ENCODE results near the gene KBTBD3. TPM values are rescaled to one million over a fixed set of nuclear protein-coding genes. Genes with fewer than 3 reads are reported as not detected.
"Not testable (repeated sequence)": the region's sequence is repeated elsewhere in the genome, so short reads cannot be mapped to it uniquely, and the experiment has no call there.

The KBTBD3 gene
- polyA plus RNA-seq, 3 donors from 2014 or later = 8.5 to 15.5 (median 11.7) TPM

DNA sequence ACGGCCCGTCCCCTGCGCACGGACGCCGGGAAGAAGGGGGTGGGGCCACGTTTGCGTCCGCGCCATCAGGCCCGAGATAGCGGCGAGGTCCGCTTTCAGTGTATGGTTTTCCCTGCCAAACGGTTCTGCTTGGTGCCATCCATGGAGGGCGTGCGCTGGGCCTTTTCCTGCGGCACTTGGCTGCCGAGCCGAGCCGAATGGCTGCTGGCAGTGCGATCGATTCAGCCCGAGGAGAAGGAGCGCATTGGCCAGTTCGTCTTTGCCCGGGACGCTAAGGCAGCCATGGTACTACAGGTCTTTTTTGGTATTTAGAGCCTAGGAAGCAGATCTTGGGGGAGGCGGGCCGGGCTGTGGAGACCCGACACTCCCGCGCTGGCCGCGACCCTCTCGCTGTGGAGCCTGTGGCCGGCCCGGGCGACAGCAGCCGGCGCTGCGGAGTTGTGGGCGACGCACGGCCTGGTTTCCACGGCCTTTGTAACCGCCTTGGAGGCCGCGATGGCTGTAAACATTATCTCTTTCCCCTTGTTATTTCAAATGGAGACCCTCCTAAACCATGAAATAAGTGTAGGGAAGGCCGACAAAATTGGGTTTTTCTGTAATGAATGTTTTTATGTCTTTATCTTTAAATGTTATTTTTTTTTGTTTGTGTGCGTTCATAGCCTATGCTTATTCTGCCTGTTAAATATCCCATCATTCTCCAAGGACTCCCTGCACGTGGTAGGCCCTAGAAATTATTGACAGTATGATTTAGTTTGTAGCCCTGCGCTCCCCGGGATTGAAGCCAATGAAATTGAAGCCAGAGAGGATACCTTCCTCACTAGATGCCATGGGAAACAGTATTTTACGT lies 685 bp upstream of the KBTBD3 start, which contains the start of gene AASDHPPT:
Gene AASDHPPT (plus strand): TSS at position 54 of the 847 bp plus-strand sequence. CDS start 49 bp downstream, at position 103.
- DNase-seq = no peak
- H3K4me3 Mint-ChIP-seq = peak within 1 kb of the TSS; percentile 98 to 99 (median 99)
- H3K4me1 Mint-ChIP-seq = peaks cover 49 to 75% of the 10 kb centered on the region in 2 donors
- H3K27me3 Mint-ChIP-seq (ENCODE audit: low read depth in 3 of 3) = peaks cover 9 to 11% (median 10%) of the 10 kb centered on the region in 3 donors
- H3K9me3 Mint-ChIP-seq = no peaks in the 10 kb centered on the region
- H3K27ac Mint-ChIP-seq = peak within 1 kb of the TSS; percentile 92 to 99 (median 99)
- peaks cover 0 to 27% (median 7%) of the 10 kb centered on the region in 3 donors for H3K36me3 Mint-ChIP-seq

DNA sequence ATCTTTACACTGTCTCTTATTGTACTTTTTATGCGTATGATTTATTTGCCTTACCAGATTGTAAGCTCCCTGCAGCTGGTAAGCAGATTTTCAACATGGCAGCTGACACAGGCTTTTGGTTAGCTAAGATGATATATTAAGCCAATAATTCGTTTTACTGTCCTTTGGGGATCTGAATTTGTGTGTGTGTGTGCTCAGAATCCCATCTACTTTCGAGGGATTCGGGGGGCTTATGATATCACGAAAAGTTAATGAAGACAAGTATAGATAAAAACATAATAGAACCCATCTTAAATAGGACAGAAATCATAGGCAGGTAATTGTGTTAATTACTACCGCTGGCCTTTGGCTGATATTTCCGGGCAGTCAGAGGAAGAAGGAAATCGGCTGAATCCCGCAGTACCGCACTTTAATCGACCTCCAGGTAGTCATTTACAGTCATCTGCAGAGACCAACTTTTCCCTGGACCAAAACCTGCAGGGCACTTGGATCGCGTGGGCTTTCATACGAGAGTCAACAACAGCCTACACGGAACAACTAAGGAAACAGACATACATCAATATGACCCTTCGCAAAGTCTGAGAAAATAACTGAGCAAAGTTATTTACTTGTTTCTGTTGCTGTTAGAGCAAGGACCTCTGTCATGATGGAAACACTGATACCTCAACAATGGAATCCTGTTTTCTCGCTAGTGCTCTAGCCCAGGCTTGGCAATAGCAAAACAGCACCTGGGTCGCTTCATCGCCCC lies 802 bp downstream of the KBTBD3 start:
- no peak for DNase-seq
- Mint-ChIP-seq H3K27me3 (ENCODE audit: low read depth in 3 of 3) (peaks cover 9 to 11% (median 10%) of the 10 kb centered on the region in 3 donors), H3K4me3 (peak overlapping the region; percentile 98 to 99 (median 99)), H3K4me1 (peaks cover 41 to 61% of the 10 kb centered on the region in 2 donors), H3K36me3 (peaks cover 0 to 21% (median 7%) of the 10 kb centered on the region in 3 donors), H3K27ac (peak overlapping the region; percentile 92 to 99 (median 99)), H3K9me3 (no peaks in the 10 kb centered on the region)

DNA sequence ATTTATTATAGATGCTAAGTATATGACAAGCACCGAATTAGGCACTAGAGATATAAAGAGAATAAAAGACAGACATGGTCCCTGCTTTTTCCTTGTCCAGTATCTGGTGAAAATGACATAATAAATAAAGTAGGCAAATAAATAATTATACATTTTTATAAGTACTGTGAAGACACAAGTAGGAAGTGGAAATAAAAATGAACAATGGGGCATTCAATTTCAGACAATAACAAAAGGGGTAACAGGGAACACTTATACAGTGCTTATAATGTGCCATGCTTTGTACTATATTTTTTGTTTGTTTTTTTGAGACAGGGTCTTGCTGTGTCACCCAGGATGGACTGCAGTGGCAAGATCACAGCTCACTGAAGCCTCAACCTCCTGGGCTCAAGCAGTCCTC lies 4.3 kb downstream of the KBTBD3 start:
- Mint-ChIP-seq H3K9me3 (no peaks in the 10 kb centered on the region), H3K36me3 (peaks cover 4 to 13% (median 6%) of the 10 kb centered on the region in 3 donors), H3K4me3 (no peak overlapping the region), H3K27me3 (ENCODE audit: low read depth in 3 of 3) (peaks cover 7 to 9% (median 9%) of the 10 kb centered on the region in 3 donors), H3K27ac (no peak overlapping the region), H3K4me1 (peaks cover 17 to 26% of the 10 kb centered on the region in 2 donors)
- DNase-seq = no peak

DNA sequence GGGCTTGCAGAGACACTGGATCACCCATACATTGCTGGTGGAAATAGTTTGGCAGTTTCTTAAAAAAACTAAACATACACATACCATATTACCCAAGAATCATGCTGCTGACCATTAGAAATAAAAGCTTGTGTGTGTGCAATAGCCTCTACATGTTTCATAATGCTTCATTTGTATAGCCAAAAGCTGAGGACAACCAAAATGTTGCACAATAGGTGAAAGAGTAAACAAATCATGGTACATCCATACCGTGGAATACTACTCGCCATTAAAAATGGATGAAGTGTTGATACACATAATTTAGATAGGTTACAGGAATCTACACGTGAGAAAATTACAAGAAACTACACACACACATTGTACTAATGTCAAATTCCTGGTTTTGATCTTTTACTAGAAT lies 6.5 kb downstream of the KBTBD3 start:
- peaks cover 4 to 20% (median 14%) of the 10 kb centered on the region in 3 donors for H3K36me3 Mint-ChIP-seq
- H3K9me3 Mint-ChIP-seq = no peaks in the 10 kb centered on the region
- no peak overlapping the region for H3K27ac Mint-ChIP-seq
- no peak overlapping the region for H3K4me3 Mint-ChIP-seq
- no peak for DNase-seq
- peaks cover 3 to 14% of the 10 kb centered on the region in 2 donors for H3K4me1 Mint-ChIP-seq
- H3K27me3 Mint-ChIP-seq (ENCODE audit: low read depth in 3 of 3) = no peaks in the 10 kb centered on the region

DNA sequence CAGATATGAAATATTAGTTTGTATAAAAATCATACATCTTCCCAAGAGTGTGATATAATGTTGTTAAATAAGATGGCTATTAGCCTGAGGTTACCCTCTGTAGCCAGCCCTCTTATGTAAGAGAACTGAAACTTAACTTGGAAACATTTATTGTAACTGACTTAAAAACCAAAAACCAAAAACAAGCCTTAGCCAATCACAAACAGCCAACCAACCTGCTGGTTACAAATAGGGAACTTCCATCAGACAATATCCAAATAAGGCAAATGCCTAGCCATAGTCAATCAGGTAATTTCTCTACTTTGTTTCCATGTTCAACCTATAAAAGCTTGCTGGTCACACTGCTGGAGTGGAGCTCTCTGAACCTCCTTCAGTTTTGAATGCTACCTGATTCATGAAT lies 14.1 kb downstream of the KBTBD3 start:
- Mint-ChIP-seq H3K27me3 (ENCODE audit: low read depth in 3 of 3) (peaks cover 0 to 1% (median 0%) of the 10 kb centered on the region in 3 donors), H3K36me3 (peaks cover 3 to 18% (median 14%) of the 10 kb centered on the region in 3 donors), H3K27ac (no peak overlapping the region), H3K4me1 (peaks cover 16 to 23% of the 10 kb centered on the region in 2 donors), H3K9me3 (no peaks in the 10 kb centered on the region), H3K4me3 (no peak overlapping the region)
- DNase-seq = no peak

DNA sequence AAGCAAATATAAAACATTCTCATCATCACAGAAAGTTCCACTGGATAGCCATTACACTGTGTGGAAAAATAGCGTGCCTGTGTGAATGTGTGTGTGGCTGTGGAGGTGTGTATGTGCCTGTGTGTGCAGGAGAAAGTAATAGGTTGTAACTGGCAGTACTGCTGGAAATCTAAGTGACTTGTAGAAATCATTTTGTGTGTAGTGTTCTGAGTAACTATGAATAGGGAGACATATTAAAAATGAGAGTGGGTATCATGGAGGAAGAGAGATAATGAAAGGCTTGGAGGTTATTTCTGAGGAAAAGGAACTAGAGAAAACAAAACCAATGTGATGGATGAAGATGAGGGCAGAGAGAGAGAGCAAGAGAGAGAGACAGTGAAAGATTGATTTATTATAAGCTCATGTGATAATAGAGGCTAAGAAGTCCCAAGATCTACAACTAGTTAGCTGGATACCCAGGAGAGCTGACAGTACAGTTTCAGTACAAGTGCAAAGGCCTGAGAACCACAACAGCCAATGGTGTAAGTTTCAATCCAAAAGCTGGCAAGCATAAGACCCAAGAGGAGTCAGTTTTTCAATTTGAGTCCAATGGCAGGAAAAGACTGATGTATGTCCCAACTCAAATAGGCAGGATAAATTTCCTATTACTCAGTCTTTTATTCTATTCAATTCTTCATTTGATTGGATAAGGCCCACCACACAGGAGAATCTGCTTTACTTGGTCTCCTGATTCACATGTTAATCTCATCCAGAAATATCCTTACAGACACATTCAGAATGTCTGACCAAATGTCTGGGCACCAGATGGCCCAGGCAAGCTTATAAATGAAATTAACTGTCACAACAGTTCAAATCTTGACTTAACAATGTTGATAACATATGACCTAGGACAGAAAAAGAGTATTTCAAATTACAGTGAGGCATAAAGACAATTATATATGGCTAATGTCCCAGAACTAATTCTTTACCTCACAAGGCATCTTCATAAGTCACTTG lies 14.9 kb downstream of the KBTBD3 start:
- peaks cover 16 to 23% of the 10 kb centered on the region in 2 donors for H3K4me1 Mint-ChIP-seq
- DNase-seq = no peak
- H3K4me3 Mint-ChIP-seq = no peak overlapping the region
- H3K27me3 Mint-ChIP-seq (ENCODE audit: low read depth in 3 of 3) = peaks cover 0 to 1% (median 0%) of the 10 kb centered on the region in 3 donors
- peaks cover 7 to 23% (median 13%) of the 10 kb centered on the region in 3 donors for H3K36me3 Mint-ChIP-seq
- H3K9me3 Mint-ChIP-seq = no peaks in the 10 kb centered on the region
- H3K27ac Mint-ChIP-seq = peak overlapping the region in 1 of 6 donors; percentile 2

DNA sequence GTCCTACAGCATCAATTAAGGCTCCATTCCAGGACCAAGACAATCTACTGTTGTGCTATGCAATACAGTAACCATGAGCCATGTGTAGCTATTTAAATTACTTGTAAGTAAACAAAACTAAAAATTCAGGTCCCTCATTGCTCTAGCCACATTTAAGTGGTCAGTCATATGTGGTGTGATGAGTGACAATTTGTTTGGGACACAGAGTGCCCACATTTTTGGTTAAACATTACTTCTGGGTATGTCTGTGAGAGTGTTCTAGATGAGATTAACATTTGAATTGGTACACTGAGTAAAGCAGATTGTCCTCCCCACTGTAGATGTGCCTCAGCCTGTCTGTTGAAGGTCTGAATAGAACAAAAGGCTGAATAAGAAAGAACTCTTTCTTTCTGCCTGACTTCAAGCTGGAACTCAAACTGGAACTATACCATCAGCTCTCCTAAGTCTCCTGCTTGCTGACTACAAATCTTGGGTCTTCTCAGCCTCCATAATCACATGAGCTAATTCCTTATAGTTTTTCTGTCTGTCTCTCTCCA lies 15.8 kb downstream of the KBTBD3 start:
- DNase-seq = no peak
- no peaks in the 10 kb centered on the region for H3K9me3 Mint-ChIP-seq
- H3K27ac Mint-ChIP-seq = peak overlapping the region in 3 of 6 donors; percentile 25 to 79 (median 65)
- peaks cover 11 to 24% (median 14%) of the 10 kb centered on the region in 3 donors for H3K36me3 Mint-ChIP-seq
- H3K27me3 Mint-ChIP-seq (ENCODE audit: low read depth in 3 of 3) = peaks cover 0 to 1% (median 0%) of the 10 kb centered on the region in 3 donors
- H3K4me1 Mint-ChIP-seq = peaks cover 18 to 29% of the 10 kb centered on the region in 2 donors
- peak overlapping the region in 1 of 5 donors; percentile 42 for H3K4me3 Mint-ChIP-seq

DNA sequence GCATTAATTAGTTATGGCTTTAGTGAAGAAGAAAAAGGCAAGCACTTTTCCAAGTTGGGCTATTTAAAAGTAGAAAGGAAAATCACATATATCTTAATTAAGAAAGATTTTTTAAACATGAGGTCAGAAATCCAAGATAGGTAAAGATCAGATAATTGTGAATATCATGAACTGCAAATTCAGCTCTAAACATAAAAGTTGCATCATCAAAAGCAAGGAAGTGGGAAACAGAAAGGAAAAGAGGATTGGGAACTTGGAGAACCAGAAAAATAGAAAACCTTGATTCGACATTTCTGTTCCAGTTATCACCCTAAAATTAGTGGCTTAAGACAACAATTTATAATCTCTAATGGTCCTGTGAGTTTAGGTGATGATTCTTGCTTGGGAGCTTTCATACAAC lies 17.5 kb downstream of the KBTBD3 start:
- Mint-ChIP-seq H3K27ac (no peak overlapping the region), H3K36me3 (peaks cover 11 to 18% (median 17%) of the 10 kb centered on the region in 3 donors), H3K27me3 (ENCODE audit: low read depth in 3 of 3) (peaks cover 0 to 1% (median 0%) of the 10 kb centered on the region in 3 donors), H3K4me1 (peaks cover 18 to 29% of the 10 kb centered on the region in 2 donors), H3K9me3 (no peaks in the 10 kb centered on the region), H3K4me3 (no peak overlapping the region)
- DNase-seq = no peak

DNA sequence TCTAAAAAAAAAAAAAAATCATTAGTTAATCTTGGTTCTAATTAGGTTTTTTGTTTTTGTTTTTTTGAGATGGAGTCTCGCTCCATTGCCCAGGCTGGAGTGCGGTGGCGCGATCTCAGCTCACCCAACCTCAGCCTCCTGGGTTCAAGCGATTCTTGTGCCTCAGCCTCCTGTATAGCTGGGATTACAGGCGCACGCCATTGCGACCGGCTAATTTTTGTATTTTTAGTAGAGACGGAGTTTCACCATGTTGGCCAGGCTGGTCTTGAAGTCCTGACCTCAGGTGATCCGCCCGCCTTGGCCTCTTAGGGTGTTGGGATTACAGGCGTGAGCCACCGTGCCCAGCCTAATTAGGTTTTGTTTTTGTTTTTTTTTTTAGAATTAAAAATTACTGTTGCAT lies 18.8 kb downstream of the KBTBD3 start:
- H3K4me3 Mint-ChIP-seq; H3K27me3 Mint-ChIP-seq (ENCODE audit: low read depth in 3 of 3); H3K27ac Mint-ChIP-seq; H3K9me3 Mint-ChIP-seq; DNase-seq: not testable (repeated sequence)
- H3K4me1 Mint-ChIP-seq = peaks cover 18 to 29% of the 10 kb centered on the region in 2 donors
- H3K36me3 Mint-ChIP-seq = peaks cover 14 to 24% (median 21%) of the 10 kb centered on the region in 3 donors

DNA sequence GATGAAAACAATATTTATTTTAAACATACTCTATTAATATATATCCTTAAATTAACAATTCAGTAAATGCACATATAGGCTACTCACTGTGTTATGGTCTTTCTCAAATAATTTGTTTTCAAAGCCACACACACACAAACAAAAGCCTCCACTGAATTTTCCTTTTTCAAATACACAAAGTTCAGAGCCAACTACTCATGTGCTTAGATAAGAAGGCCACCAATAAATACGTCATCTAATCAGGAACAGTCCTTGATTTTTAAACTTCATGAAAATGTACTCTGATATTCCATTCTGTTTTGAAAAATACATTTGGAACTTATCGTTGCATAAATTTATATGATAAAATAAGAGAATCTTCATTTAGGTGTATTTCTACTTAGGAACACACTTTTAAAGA lies 26.0 kb downstream of the KBTBD3 start:
- H3K27me3 Mint-ChIP-seq (ENCODE audit: low read depth in 3 of 3) = peaks cover 0 to 3% (median 2%) of the 10 kb centered on the region in 3 donors
- no peak for DNase-seq
- H3K27ac Mint-ChIP-seq = no peak overlapping the region
- no peaks in the 10 kb centered on the region for H3K9me3 Mint-ChIP-seq
- no peak overlapping the region for H3K4me3 Mint-ChIP-seq
- no peaks in the 10 kb centered on the region for H3K4me1 Mint-ChIP-seq
- H3K36me3 Mint-ChIP-seq = peaks cover 5 to 12% (median 6%) of the 10 kb centered on the region in 3 donors

DNA sequence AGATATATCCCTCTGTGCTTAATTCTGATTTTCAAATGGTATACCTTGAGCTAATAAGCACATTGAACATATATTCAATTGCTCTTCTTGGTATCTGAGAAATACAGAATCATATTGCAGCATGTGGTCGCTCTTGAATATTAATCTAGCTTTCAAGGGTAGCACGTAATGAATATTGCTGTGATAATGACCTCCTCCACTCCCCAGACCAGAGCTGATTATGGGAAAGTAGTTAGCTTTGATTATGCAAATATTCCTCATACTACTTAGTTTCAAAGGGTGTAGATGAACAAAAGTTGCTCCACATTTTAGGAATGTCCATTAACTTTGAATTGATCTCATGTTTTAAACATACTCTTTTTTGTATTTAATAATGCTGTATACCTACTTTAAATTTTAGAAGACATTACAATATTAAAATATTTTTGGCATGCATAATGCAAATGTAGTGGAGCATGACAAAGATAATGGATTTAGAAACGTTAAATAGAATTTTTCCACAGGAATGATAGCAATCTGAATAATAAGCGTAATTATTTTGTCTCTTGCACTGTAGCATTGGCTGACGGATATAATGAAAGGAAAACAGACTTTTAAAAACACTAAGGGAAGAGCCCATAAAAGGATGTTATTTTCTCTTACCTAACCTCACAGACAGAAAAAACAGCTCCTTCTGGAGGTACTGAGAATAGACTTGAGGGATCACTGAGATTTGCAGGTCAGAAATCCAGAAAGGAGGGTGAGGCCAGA lies 27.2 kb downstream of the KBTBD3 start:
- H3K9me3 Mint-ChIP-seq = no peaks in the 10 kb centered on the region

DNA sequence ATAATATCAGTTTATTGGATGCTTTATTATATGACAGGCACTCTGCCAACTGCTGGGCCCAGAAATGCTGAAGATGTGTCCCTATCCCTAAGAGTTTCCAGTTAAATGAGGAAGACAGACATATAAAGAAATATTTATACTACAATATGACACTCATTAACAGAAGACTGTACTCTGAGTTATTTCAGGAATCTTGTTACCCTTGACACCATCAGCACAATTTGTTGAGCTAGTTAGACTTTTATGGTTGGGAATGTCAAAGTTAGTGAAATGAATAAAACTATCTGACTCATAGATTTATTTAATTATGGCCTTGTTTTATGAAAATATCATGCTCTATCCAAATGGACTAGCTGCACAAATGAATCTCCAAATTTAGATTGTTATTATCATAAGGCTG lies 29.5 kb downstream of the KBTBD3 start:
- H3K4me3 Mint-ChIP-seq = no peak overlapping the region
- no peaks in the 10 kb centered on the region for H3K9me3 Mint-ChIP-seq
- no peak for DNase-seq

More for the DNA sequence above, 27.2 kb downstream of the KBTBD3 start:
- Mint-ChIP-seq H3K27ac (no peak overlapping the region), H3K4me3 (no peak overlapping the region), H3K4me1 (no peaks in the 10 kb centered on the region), H3K27me3 (ENCODE audit: low read depth in 3 of 3) (peaks cover 0 to 6% (median 2%) of the 10 kb centered on the region in 3 donors), H3K36me3 (peaks cover 5 to 8% (median 6%) of the 10 kb centered on the region in 3 donors)
- DNase-seq = no peak

More for the DNA sequence above, 29.5 kb downstream of the KBTBD3 start:
- Mint-ChIP-seq H3K36me3 (no peaks in the 10 kb centered on the region), H3K27me3 (ENCODE audit: low read depth in 3 of 3) (peaks cover 0 to 10% (median 2%) of the 10 kb centered on the region in 3 donors), H3K4me1 (no peaks in the 10 kb centered on the region), H3K27ac (no peak overlapping the region)
